ENCODE data around the gene KLHL17.

Gene KLHL17

GRCh38 chr1:960363-961131, at the start of gene KLHL17:
Gene KLHL17, plus strand, starts transcription at chr1:960584. Its CDS starts 110 bp downstream, at chr1:960694.
- no peak for DNase-seq

DNA sequence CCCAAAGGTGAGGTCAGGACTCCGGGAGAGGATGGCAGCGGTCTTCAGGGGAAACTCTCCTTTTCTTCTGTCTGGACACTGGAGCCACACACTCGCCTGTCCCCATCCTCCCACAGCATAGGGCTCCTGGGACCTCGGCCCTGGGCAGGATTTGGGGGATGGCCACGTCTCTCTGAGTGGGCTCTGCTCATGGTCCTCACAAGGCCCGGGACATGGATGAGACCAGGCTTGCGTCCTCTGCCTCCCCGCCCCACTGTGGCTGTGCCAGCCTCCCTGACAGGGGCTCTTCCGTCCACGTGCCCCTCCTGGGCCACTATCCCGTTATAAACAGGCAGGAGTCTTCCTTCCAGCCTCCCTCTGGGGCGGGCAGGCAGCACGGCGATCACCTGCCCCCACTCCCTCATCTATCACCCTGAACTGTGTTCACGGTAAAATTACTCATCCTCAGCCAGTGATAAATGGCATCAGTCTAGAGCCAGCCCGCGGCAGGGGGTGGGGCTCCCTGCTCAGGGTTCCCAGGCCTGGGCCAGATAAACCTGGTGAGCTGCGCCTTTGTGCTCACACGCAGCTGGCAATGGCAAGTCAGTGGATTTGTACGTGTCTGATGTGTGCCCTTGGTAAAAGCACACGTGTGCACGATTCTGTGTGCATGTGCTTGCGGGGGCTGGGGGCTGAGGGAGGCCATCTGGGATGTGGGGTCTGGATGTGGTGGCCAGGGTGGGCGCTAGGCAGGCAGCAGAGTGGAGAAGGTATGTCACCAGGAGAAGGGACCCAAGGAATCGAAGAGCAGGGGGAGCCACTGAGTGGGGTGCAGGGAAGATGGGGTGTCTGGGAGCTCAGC, 49.3 kb upstream of the KLHL17 start:
- no peak for DNase-seq

- no peak for DNase-seq
These were observed 48.3 kb upstream of the KLHL17 start for GRCh38 chr1:911875-912739.

- no peak for DNase-seq
These were observed 47.6 kb upstream of the KLHL17 start for GRCh38 chr1:912740-913301.

DNA sequence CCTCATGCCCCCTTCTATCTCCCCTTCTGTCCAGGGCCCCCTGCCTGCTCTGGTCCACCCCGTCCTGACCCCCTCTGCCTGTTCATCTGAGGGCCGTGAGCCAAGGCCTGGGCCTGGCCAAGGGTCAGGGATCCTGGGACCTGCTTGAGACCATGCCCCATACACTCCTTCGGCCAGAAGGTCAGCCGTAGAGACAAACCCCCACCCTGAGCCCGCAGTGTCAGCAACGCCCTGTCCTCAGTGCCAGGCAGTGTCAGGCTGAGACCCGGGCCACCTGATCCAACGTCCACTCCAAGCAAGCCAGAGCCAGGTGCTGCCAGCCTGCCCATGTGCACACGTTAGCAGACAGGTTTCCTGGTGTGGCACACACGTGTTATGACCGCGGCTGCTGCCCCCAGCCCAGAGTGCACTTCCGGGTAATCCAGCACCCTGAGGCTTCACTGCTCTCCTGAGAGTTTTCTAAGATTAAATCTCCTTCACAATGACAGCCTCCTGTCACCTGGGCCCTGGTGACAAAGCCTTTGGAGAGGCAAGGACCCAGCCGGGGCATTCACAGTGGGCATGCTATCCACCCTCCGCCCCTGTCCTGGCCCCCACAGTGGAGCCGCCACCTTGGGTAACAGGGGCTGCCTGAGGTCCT, 46.8 kb upstream of the KLHL17 start:
- no peak for DNase-seq

DNA sequence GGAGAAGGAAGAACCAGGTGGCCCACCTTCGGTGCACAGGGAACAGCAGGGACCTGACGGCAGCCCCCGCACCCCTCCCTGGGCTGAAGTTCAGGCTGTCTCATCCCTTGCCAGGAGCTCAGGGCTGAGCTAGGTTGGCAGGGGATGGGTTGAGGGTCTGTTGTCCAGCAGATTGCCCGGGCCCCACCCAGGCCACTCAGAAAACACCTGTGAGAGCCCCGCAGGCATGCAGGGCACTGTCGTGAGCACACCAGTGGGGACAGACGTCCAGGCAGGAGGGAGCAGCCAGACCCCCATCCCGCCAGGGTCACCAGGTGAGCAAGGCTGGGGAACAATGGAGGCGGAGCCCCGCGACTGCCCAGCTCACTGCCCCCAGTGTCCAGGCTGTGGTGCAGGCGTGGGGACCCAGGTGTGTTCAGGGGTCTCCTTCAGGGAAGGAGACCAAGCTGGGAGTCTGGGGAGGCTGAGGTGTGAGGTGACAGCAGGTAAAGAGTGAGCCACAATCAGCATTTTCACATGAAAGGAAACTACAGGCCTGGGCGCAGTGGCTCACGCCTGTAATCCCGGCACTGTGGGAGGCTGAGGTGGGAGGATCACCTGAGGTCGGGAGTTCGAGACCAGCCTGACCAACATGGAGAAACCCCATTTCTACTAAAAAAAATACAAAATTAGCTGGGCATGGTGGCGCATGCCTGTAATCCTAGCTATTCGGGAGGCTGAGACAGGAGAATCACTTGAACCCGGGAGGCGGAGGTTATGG, 46.1 kb upstream of the KLHL17 start:
- DNase-seq, result no peak

DNA sequence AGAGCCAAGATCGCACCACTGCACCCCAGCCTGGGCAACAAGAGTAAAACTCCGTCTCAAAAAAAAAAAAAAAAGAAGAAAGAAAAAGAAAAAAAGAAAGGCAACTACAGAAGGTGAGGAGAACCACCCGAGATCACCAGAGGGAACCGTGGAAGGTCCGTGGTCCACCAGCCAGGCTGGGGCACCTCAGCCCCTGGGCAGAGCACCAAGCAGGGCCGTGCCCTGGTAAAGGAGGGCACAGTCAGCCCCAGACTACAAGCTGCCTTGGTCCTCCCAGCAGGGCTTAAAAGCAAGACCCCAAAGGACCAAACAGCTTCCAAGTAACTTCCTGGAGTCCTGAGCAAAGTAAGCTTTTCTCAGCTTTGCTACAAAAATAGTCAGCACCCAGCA, 45.5 kb upstream of the KLHL17 start:
- DNase-seq, result no peak

DNA sequence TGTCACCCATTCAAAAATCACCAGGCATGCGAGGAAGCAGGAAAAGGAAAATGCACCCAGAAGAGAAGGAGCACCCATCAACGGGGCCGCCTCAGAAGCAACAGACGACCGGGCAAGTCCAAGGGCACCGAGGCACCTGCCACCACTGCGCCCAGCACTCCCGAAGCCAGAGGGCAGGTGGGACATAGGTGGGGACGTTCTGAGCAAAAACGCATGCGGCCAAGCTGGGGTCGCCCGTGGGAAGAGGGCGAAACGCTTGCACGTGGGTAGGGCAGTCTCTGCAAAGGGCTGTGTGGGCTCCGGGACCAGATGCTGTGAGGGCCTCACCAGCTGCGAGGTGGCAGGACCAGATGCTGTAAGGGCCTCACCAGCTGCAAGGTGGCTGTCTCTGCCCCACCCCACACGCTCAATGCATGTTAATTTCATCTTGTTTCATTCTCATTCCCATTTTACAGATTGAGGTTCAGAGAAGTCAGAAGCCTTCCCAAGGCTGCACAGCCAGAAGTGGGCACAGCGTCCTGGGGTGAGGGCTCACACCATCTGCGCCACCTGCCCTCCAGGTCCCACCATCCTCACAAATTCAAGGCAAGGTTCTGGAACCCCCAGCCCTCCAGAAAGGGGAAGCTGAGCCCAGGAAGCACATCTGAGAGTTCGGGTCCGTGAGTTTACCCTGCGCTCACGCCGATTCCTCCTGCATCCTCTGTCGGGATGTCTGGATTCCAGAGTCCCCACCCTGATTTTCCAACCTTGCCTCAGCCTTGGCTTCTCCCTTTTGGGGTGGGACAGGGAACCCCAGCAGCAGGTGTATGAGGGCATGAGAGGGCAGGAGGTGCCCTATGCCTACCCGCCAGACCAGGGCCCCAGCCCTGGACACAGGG, 44.9 kb upstream of the KLHL17 start:
- no peak for DNase-seq

DNA sequence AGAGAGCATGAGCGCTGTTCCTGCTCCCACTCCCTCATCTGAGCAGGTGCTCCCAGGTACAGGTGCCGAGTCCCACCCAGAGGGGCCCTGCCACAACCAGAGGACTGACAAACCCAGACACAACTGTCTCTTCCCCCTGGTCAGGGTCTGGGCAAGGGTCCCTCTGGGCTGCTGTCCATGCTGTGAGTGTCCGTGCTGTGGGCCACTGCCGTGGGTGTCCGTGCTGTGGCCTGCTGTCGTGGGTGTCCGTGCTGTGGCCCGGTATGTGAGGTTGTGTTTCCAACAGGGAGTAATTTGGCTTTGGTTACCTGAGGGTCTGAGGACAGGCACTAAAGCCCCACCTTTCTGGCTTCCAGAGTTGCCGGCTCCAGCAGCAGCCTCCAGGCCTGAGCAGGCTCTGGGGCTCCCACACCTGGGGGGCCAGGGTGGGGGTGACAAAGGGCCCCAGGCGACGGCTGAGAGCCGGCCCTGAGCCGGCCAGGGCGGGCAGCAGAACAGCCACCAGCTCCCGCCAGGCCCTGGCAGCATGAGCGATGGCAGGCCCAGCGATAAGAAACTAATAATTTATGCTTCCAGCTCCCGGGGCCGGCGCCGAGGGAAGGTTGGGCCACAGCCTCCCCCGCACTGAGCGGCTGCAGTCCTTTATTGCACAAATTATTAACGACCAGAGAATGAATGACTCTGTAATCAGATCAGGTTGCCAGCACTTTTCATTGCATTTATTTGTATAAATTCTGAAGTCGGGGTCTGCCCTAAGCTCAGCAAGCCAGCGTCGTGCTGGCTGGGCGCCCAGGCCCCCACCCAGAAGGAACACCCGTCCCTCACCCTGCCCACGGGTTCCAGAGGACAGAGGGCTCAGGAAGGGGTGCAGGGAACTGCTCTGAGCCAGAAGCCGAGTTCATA, 44.0 kb upstream of the KLHL17 start:
- no peak for DNase-seq

GRCh38 chr1:917076-917459, 43.3 kb upstream of the KLHL17 start:
- no peak for DNase-seq

GRCh38 chr1:917466-918091, 42.8 kb upstream of the KLHL17 start:
- DNase-seq, result no peak

GRCh38 chr1:918353-918752, 42.0 kb upstream of the KLHL17 start:
- no peak for DNase-seq

DNA sequence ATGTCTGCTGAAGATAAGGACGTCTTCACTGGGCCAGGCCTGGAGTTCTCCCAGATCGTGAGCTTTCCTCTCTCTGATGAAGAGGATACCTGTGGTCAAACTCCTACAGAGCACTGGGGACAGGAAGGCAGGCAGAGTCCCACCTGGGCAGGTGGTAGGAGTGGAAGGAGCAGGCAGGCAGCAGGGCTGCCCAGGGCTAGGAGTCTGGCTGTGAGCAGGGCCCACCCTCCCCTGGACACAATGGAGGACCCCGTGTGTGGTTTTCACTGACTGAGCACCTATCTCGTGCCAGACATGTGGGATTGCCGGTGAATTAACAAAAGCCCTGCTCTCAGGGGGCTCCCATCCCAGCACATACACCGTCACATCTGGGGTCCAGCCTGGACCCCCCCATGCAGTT, 41.5 kb upstream of the KLHL17 start:
- DNase-seq, result no peak

DNA sequence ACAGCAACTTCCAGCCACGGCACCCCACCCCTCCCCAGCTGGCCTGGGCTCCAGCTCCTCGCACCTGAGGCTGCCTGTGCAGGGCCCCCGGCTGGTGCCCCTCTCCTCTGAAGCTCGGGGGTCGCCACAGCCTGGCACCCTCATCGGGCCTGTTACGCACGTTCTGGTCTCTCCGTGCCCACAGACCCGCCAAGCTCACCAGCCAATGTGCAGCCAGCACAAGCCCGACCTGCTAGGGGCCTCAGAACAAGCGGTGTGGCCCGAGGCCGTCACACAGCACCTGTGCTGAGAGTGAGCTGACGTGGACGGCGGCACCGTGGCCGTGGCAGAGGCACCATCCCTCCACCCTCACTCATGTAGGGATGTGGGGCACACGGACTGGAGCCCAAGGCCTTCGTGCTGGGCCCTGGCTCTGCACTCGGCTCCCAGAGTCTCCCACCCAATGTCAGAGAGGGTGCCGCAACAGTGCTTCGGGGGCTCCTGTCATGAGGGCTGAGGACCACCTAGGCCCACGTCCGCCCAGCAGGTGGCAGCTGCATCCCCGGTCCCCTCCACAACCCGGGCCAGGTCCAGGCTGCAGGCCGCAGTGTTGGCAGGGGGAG, 41.0 kb upstream of the KLHL17 start:
- DNase-seq, result no peak

DNA sequence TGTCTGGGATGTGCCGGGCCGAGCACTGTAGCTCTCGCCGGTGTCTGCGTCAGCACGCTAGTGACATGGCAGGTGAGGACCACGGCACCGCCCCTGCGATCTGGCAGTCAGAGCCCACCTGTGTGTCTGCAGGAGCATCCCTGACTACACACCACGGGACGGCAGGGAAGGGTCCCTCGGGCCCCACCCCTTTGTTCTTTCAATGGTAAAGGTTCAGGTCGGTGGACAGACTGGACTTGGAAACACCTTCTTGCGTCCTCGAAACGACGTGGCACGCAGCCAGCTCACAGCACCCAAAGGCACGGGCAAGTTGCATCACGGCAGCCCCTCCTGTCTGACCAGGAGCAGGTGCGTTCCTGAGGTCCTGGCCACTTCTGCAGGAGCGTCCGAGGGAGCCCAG, 40.4 kb upstream of the KLHL17 start:
- no peak for DNase-seq

DNA sequence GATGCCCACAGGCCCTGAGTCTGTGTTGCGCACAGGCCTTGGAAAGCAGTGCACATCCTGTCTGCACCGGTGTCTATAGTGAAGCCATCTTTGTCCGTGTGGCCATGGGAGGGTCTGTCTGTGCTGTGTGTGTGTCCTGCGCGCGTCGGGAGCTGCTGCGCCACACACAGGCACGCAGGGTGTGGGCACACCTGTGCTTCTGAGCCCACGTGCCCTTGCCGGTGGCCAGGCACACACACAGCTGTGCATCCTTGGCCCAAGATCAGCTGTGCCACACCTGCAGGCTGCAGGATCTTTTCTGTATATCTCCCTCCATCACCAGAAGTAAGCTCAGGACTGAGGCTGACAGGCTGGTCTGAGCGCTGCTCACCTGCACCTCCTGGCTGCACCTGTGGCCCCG, 39.9 kb upstream of the KLHL17 start:
- no peak for DNase-seq

- DNase-seq, result peak; percentile 40
These were observed 39.2 kb upstream of the KLHL17 start for GRCh38 chr1:921011-921837.
